ENCODE data around the gene CHMP1A. TPM values are rescaled to one million over a fixed set of nuclear protein-coding genes. Genes with fewer than 3 reads are reported as not detected.

Gene CHMP1A
- total and polyA plus RNA-seq, 2 of the 8 experiments (the other 6 are each of a cell fraction or from before 2014, with no cell fraction given) = 64.4 to 75.8 TPM

GRCh38 chr16:89691231-89691985 is 33.9 kb upstream of the CHMP1A start:
- Histone ChIP-seq H3K4me1 (replicated peaks in 1 of 4; ENCODE audit: control insufficient read depth in 3 of 4, insufficient read depth in 4 of 4, low read length in 3 of 4) (peaks cover 0 to 7% (median 2%) of the 10 kb centered on the region in 4 experiments; a peak in 4 of 7 replicates), H3K4ac (replicated peaks; ENCODE audit: insufficient read length, low read depth, low read length) (no peak overlapping the region), H2BK20ac (ENCODE audit: low read length) (no peak overlapping the region), H4K8ac (ENCODE audit: extremely low read depth, insufficient read depth, low read length) (no peak overlapping the region; the same call in 1 of the 2 replicates), H2BK120ac (replicated peaks; ENCODE audit: low read depth, low read length) (no peak overlapping the region), H3K14ac (ENCODE audit: insufficient read length) (no peak overlapping the region), H3K79me1 (ENCODE audit: low read depth, low read length) (peaks cover 11% of the 10 kb centered on the region), H3K9me3 (ENCODE audit: insufficient read depth in 2 of 2, low read depth in 1 of 2, low read length in 1 of 2) (no peaks in the 10 kb centered on the region), H3K23ac (ENCODE audit: insufficient read length) (no peak overlapping the region), H4K91ac (replicated peaks; ENCODE audit: insufficient read length, low read length) (no peak overlapping the region), H4K5ac (ENCODE audit: insufficient read length, low read depth, low read length) (no peak overlapping the region), H4K20me1 (replicated peaks in 1 of 2; ENCODE audit: control insufficient read depth in 1 of 2, insufficient read depth in 2 of 2, low read length in 2 of 2) (peaks cover 0 to 20% of the 10 kb centered on the region in 2 experiments), H2BK12ac (ENCODE audit: low read depth, low read length) (no peak overlapping the region), H2BK15ac (ENCODE audit: low read length) (no peak overlapping the region), H2AK5ac (ENCODE audit: low read depth, low read length) (no peak overlapping the region), H2AFZ (ENCODE audit: low read length) (no peak overlapping the region), H3K9ac (replicated peaks in 1 of 4; ENCODE audit: extremely low read depth in 1 of 4, low read depth in 3 of 4, low read length in 3 of 4) (0 out of 7 replicates have a peak overlapping the region, but pooled peaks of 1 of the 4 experiments have one; percentile 4), H3K18ac (ENCODE audit: extremely low read depth, low read length) (no peak overlapping the region), H3K23me2 (ENCODE audit: low read depth, low read length) (peaks cover 6% of the 10 kb centered on the region; the same call in 1 of the 2 replicates), H3K4me2 (ENCODE audit: insufficient read depth in 1 of 2, low read depth in 2 of 2, low read length in 2 of 2) (no peak overlapping the region), H3K79me2 (ENCODE audit: control insufficient read depth in 1 of 2, insufficient read depth in 2 of 2, low read length in 2 of 2) (peaks cover 0 to 11% of the 10 kb centered on the region in 2 experiments; a peak in 1 of 4 replicates), H2BK5ac (ENCODE audit: low read depth, low read length) (no peak overlapping the region), H3K36me3 (ENCODE audit: control insufficient read depth in 2 of 4, insufficient read depth in 4 of 4, low read length in 3 of 4) (peaks cover 3 to 30% (median 17%) of the 10 kb centered on the region in 4 experiments; a peak in 7 of 8 replicates), H3K27ac (ENCODE audit: low read depth, low read length) (no peak overlapping the region), H3K56ac (replicated peaks; ENCODE audit: insufficient read length, low read depth, low read length) (no peak overlapping the region), H3K27me3 (replicated peaks in 1 of 4; ENCODE audit: control insufficient read depth in 3 of 4, extremely low read depth in 1 of 4, insufficient read depth in 3 of 4, low read length in 3 of 4) (no peaks in the 10 kb centered on the region), H3K4me3 (ENCODE audit: extremely low read depth in 1 of 4, insufficient read depth in 2 of 4, low read depth in 3 of 4, low read length in 4 of 4) (no peak overlapping the region)
- DNase-seq (ENCODE audit: low read depth in 1 of 2, low spot score in 2 of 2) = no peak
- TF ChIP-seq MAX (IDR thresholded peaks at IDR 0.05) (no peak), SIRT6 (IDR thresholded peaks at IDR 0.05; ENCODE audit: low read length) (no peak), CTCF (IDR thresholded peaks at IDR 0.05; ENCODE audit: control extremely low read depth in 1 of 3, insufficient read depth in 1 of 3, low read depth in 1 of 3, low read length in 3 of 3) (no peak)
- FAIRE-seq = no peak
- ChIA-PET CTCF (ENCODE audit: partially characterized antibody) (interaction anchor here (1.2 to 1.4 kb wide), 2 partner anchors 23 to 92 kb away, joined by 3 to 4 read pairs; no protein-coding TSS in a partner anchor), POLR2A (ENCODE audit: partially characterized antibody) (interaction anchor here (1.1 kb wide), 1 partner anchor 12 kb away, joined by 3 read pairs; no protein-coding TSS in a partner anchor)
- 93% methylated on average over 17 of the region's 21 CpGs; no CpG with 5 or more reads in 1 of the 2 experiments for WGBS, 2 experiments (ENCODE audit: extremely low coverage in 1 of 2, insufficient coverage in 1 of 2, insufficient read length in 1 of 2, insufficient replicate concordance in 2 of 2, low coverage in 1 of 2, low lambda C conversion rate in 2 of 2, missing lambda C conversion rate in 1 of 2)

Measured in H1 (cell line).